Measurements from ENCODE around the gene PPL.

- TF ChIP-seq POLR2A (IDR thresholded peaks at IDR 0.05; ENCODE audit: low read length) (no peak), GATA1 (IDR thresholded peaks at IDR 0.05; ENCODE audit: low read depth, low read length) (no peak)
Observed at GRCh38 chr16:4855371-4855770, 81.6 kb downstream of the PPL start.
